Measurements from ENCODE around the gene PCK1. TPM values are rescaled to one million over a fixed set of nuclear protein-coding genes. Genes with fewer than 3 reads are reported as not detected.

Gene PCK1
- polyA plus RNA-seq, 5 donors, result 0.18 to 0.55 (median 0.22) TPM

Other genes with a start within 250 kb of the PCK1 start
- not detected for gene SPO11, start 231.3 kb upstream of the PCK1 start, polyA plus RNA-seq (ENCODE audit: insufficient read depth in 1 of 5, insufficient read length in 5 of 5, low replicate concordance in 1 of 5)
- gene RAE1, start 209.9 kb upstream of the PCK1 start, polyA plus RNA-seq (ENCODE audit: insufficient read depth in 1 of 5, insufficient read length in 5 of 5, low replicate concordance in 1 of 5), result 10 to 100 TPM; 43.0 to 55.2 (median 51.9) TPM
- gene RBM38, start 169.7 kb upstream of the PCK1 start, polyA plus RNA-seq (ENCODE audit: insufficient read depth in 1 of 5, insufficient read length in 5 of 5, low replicate concordance in 1 of 5), result 10 to 100 TPM; 16.8 to 33.5 (median 21.3) TPM
- under 1 TPM; 0.33 to 0.52 (median 0.50) TPM for gene CTCFL, start 36.0 kb upstream of the PCK1 start, polyA plus RNA-seq (ENCODE audit: insufficient read depth in 1 of 5, insufficient read length in 5 of 5, low replicate concordance in 1 of 5)
- under 1 TPM; 0.08 to 0.37 (median 0.13) TPM for gene ZBP1, start 59.3 kb downstream of the PCK1 start, polyA plus RNA-seq (ENCODE audit: insufficient read depth in 1 of 5, insufficient read length in 5 of 5, low replicate concordance in 1 of 5)
- gene PMEPA1, start 148.9 kb downstream of the PCK1 start, polyA plus RNA-seq (ENCODE audit: insufficient read depth in 1 of 5, insufficient read length in 5 of 5, low replicate concordance in 1 of 5), result 10 to 100 TPM; 16.5 to 44.6 (median 25.5) TPM